ENCODE measurements around the gene GRK5.

Gene GRK5

DNA sequence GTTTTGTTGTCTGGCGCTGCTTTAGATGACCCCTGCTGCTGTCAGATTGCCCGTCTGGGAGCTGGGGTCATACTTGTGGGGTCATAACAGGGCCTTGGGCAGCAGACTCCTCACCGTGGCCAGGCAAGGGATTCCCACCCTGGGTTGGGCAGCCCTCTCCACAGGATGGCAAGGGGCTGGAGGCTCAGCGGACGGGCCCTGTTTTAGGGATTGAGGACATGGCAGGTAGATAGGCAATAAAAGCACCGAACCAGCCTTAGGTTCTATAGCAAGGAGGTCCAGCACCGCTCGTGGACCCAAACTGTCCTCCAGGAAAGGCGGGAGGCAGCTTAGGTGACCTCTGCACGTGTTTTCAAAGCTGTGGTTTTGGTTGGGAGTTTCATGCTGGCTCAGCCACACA is 60.0 kb downstream of the GRK5 start:
- Histone ChIP-seq H3K36me3 (replicated peaks; ENCODE audit: insufficient read depth, low read length) (no peaks in the 10 kb centered on the region), H2AFZ (ENCODE audit: low read length) (no peak overlapping the region), H3F3A (ENCODE audit: insufficient read depth, low read length) (no peaks in the 10 kb centered on the region), H3K4me2 (ENCODE audit: low read depth, low read length) (no peak overlapping the region), H3K9ac (ENCODE audit: low read length) (no peak overlapping the region), H3K27ac (ENCODE audit: low read length) (no peak overlapping the region), H3K27me3 (replicated peaks; ENCODE audit: insufficient read depth, low read length) (no peaks in the 10 kb centered on the region), H3K4me1 (ENCODE audit: low read length) (peaks cover 11% of the 10 kb centered on the region), H3K9me2 (replicated peaks; ENCODE audit: insufficient read depth, low read length) (no peaks in the 10 kb centered on the region), H3K79me2 (ENCODE audit: low read length) (no peaks in the 10 kb centered on the region), H3K4me3 (ENCODE audit: low read length) (no peak overlapping the region), H4K20me1 (ENCODE audit: insufficient read depth, low read length) (no peaks in the 10 kb centered on the region), H3K9me3 (replicated peaks; ENCODE audit: insufficient read depth, low read length) (no peaks in the 10 kb centered on the region)
- TF ChIP-seq EZH2phosphoT487 (IDR thresholded peaks at IDR 0.05; ENCODE audit: low read length) = no peak
- no peak for TF ChIP-seq EZH2 (optimal IDR thresholded peaks at IDR 0.05; ENCODE audit: low read depth, low read length)
- no peak for TF ChIP-seq CTCF (IDR thresholded peaks at IDR 0.05; ENCODE audit: low read length)
- no peak for DNase-seq

- H3K9me3 ChIP-seq (replicated peaks; ENCODE audit: insufficient read depth, low read length) = no peaks in the 10 kb centered on the region
- H3K4me1 ChIP-seq (ENCODE audit: low read length) = peaks cover 11% of the 10 kb centered on the region
- no peak for DNase-seq
- H3K4me2 ChIP-seq (ENCODE audit: low read depth, low read length) = no peak overlapping the region
- no peak overlapping the region for H3K9ac ChIP-seq (ENCODE audit: low read length)
- TF ChIP-seq EZH2 (optimal IDR thresholded peaks at IDR 0.05; ENCODE audit: low read depth, low read length) (no peak), EZH2phosphoT487 (IDR thresholded peaks at IDR 0.05; ENCODE audit: low read length) (no peak), CTCF (IDR thresholded peaks at IDR 0.05; ENCODE audit: low read length) (no peak)
- no peak overlapping the region; the same call in 1 of the 2 replicates for H3K27ac ChIP-seq (ENCODE audit: low read length)
- H2AFZ ChIP-seq (ENCODE audit: low read length) = no peak overlapping the region
- H3F3A ChIP-seq (ENCODE audit: insufficient read depth, low read length) = no peaks in the 10 kb centered on the region
- no peak overlapping the region for H3K4me3 ChIP-seq (ENCODE audit: low read length)
- no peaks in the 10 kb centered on the region for H3K79me2 ChIP-seq (ENCODE audit: low read length)
- H4K20me1 ChIP-seq (ENCODE audit: insufficient read depth, low read length) = no peaks in the 10 kb centered on the region
- H3K27me3 ChIP-seq (replicated peaks; ENCODE audit: insufficient read depth, low read length) = no peaks in the 10 kb centered on the region
- H3K9me2 ChIP-seq (replicated peaks; ENCODE audit: insufficient read depth, low read length) = no peaks in the 10 kb centered on the region
- no peaks in the 10 kb centered on the region for H3K36me3 ChIP-seq (replicated peaks; ENCODE audit: insufficient read depth, low read length)
Measured at GRCh38 chr10:119268428-119268827, 61.1 kb downstream of the GRK5 start.

DNA sequence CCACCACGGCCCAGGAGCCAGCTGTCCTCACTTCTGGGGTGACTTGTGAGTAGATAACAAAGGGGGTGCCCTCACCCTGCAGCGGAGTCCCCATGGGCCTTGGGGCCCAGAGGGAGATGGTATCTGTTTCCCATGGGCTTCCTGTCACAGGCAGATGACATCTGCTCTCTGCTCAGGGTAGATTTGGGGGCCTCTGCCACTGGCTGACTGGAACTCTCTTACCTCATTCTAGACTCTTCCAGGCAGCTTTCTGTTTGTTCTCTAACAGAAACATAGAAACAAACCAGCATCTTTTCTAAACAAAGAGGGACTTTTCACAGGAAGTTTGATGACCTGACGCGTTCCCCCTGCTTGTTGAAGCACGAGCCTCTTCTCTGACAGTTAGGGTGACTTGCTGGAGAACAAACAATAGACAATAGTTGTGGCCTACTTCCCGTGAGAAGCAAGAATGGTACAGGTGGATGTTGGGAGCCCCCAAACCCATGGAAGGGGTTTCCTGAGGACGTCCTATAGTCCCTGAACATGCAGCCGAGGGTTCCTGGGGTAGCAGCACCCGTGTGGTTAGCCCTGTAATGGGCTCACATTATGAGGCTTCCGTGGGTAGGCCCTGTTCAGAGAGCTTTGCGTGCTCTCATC is 61.6 kb downstream of the GRK5 start:
- no peaks in the 10 kb centered on the region for H4K20me1 ChIP-seq (ENCODE audit: insufficient read depth, low read length)
- peak overlapping the region; percentile 14; the same call in 1 of the 2 replicates for H3K27ac ChIP-seq (ENCODE audit: low read length)
- H3K9me3 ChIP-seq (replicated peaks; ENCODE audit: insufficient read depth, low read length) = no peaks in the 10 kb centered on the region
- no peak overlapping the region for H3K4me3 ChIP-seq (ENCODE audit: low read length)
- H2AFZ ChIP-seq (ENCODE audit: low read length) = no peak overlapping the region
- H3K36me3 ChIP-seq (replicated peaks; ENCODE audit: insufficient read depth, low read length) = no peaks in the 10 kb centered on the region
- H3K4me2 ChIP-seq (ENCODE audit: low read depth, low read length) = no peak overlapping the region
- H3K9me2 ChIP-seq (replicated peaks; ENCODE audit: insufficient read depth, low read length) = no peaks in the 10 kb centered on the region
- no peak overlapping the region for H3K9ac ChIP-seq (ENCODE audit: low read length)
- no peak for TF ChIP-seq EZH2 (optimal IDR thresholded peaks at IDR 0.05; ENCODE audit: low read depth, low read length)
- no peak for TF ChIP-seq EZH2phosphoT487 (IDR thresholded peaks at IDR 0.05; ENCODE audit: low read length)
- TF ChIP-seq CTCF (IDR thresholded peaks at IDR 0.05; ENCODE audit: low read length) = no peak
- peak; percentile 31 for DNase-seq
- peaks cover 13% of the 10 kb centered on the region for H3K4me1 ChIP-seq (ENCODE audit: low read length)
- no peaks in the 10 kb centered on the region for H3F3A ChIP-seq (ENCODE audit: insufficient read depth, low read length)
- H3K79me2 ChIP-seq (ENCODE audit: low read length) = no peaks in the 10 kb centered on the region
- no peaks in the 10 kb centered on the region for H3K27me3 ChIP-seq (replicated peaks; ENCODE audit: insufficient read depth, low read length)

Measured in MM.1S (cell line).